ENCODE measurements around the gene RNU5B-1. TPM values are rescaled to one million over a fixed set of nuclear protein-coding genes. Genes with fewer than 3 reads are reported as not detected.
"Not testable (repeated sequence)": the region's sequence is repeated elsewhere in the genome, so short reads cannot be mapped to it uniquely, and the experiment has no call there.

Gene RNU5B-1
- total and polyA plus RNA-seq, 2 experiments from 2014 or later = not detected

DNA sequence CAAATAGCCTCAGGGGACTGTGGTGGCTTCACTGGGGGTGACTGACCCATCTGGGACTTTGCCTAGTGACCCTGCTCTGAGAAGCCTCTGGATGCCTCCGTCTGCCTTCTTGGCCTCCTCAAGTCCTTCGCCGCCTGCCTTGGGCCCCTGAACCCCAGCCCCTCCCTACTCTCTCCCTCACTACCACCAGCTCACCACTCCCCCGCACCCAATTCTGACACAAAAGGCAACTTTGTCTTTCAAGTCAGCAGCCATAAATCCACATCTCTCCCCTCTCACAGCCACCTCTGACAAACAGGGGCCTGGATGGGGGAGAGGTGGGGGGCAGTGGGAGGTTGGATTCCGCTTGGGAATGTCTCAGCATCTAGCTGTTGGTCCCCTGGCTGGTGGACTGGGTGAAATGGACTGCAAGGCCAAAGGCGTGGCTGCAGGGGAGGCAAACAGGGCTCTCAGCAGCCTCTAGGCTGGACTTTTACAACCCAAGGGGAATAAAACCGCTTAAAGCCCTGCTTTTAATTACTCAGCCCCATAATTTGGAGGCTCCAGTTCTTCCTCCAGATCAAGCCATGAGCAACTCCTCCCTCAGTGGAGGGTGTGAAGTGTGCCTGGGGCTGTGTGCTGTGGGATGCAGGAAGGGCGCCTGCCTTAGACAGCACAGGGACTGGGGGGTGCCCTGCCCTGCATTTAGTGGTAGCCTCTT lies 39.9 kb downstream of the RNU5B-1 start:
- Histone ChIP-seq H2AFZ (no peak overlapping the region), H3K4me2 (no peak overlapping the region), H3K27me3 (no peaks in the 10 kb centered on the region), H4K20me1 (ENCODE audit: insufficient read depth, poor library complexity, severe bottlenecking) (no peaks in the 10 kb centered on the region), H3K4me1 (ENCODE audit: insufficient read depth) (peaks cover 17% of the 10 kb centered on the region), H3K9me3 (ENCODE audit: low read depth) (no peaks in the 10 kb centered on the region), H3K9me2 (replicated peaks; ENCODE audit: insufficient read depth) (no peaks in the 10 kb centered on the region), H3K36me3 (replicated peaks; ENCODE audit: insufficient read depth, low read depth) (no peaks in the 10 kb centered on the region), H3K79me2 (peaks cover 4% of the 10 kb centered on the region), H3K4me3 (no peak overlapping the region), H3K27ac (no peak overlapping the region)
- TF ChIP-seq EZH2 (IDR thresholded peaks at IDR 0.05; ENCODE audit: borderline replicate concordance) (no peak), EZH2phosphoT487 (IDR thresholded peaks at IDR 0.05; ENCODE audit: low read depth, severe bottlenecking, unreplicated experiment) (no peak)
- TF ChIP-seq, protein P1, sequence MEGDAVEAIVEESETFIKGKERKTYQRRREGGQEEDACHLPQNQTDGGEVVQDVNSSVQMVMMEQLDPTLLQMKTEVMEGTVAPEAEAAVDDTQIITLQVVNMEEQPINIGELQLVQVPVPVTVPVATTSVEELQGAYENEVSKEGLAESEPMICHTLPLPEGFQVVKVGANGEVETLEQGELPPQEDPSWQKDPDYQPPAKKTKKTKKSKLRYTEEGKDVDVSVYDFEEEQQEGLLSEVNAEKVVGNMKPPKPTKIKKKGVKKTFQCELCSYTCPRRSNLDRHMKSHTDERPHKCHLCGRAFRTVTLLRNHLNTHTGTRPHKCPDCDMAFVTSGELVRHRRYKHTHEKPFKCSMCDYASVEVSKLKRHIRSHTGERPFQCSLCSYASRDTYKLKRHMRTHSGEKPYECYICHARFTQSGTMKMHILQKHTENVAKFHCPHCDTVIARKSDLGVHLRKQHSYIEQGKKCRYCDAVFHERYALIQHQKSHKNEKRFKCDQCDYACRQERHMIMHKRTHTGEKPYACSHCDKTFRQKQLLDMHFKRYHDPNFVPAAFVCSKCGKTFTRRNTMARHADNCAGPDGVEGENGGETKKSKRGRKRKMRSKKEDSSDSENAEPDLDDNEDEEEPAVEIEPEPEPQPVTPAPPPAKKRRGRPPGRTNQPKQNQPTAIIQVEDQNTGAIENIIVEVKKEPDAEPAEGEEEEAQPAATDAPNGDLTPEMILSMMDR (IDR thresholded peaks at IDR 0.05; ENCODE audit: poor library complexity) = no peak
- WGBS (ENCODE audit: low lambda C conversion rate, missing lambda C conversion rate) = 79% methylated on average over 8 of the region's 8 CpGs
- no peak for DNase-seq (ENCODE audit: low spot score)

DNA sequence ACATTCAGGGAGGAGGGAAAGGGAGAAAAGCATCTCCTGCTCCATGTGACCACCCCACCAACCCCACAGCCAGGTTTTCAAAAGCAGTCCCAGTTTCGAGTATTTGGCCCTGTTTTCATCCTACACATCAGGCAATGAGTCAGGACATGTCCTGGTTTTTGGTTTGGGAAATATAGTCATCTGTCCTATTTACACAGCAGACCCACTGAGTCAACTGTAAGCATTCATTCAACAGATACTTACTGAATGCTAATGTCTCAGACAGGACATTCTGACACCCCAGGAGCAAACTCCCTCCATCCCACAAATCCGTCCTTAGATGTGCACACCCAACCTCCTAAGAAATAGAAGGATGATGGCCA lies 40.4 kb downstream of the RNU5B-1 start:
- peaks cover 14% of the 10 kb centered on the region for H3K4me1 ChIP-seq (ENCODE audit: insufficient read depth)
- TF ChIP-seq, protein P1 (IDR thresholded peaks at IDR 0.05; ENCODE audit: poor library complexity) = no peak
- TF ChIP-seq EZH2 (IDR thresholded peaks at IDR 0.05; ENCODE audit: borderline replicate concordance) (no peak), EZH2phosphoT487 (IDR thresholded peaks at IDR 0.05; ENCODE audit: low read depth, severe bottlenecking, unreplicated experiment) (no peak)
- H3K4me2 ChIP-seq = no peak overlapping the region
- H3K79me2 ChIP-seq = peaks cover 4% of the 10 kb centered on the region
- H3K27ac ChIP-seq = no peak overlapping the region
- no peaks in the 10 kb centered on the region for H4K20me1 ChIP-seq (ENCODE audit: insufficient read depth, poor library complexity, severe bottlenecking)
- WGBS (ENCODE audit: low lambda C conversion rate, missing lambda C conversion rate) = 79% methylated on average over 2 of the region's 2 CpGs
- no peak overlapping the region for H3K4me3 ChIP-seq
- H2AFZ ChIP-seq = no peak overlapping the region
- H3K9me3 ChIP-seq (ENCODE audit: low read depth) = no peaks in the 10 kb centered on the region
- H3K36me3 ChIP-seq (replicated peaks; ENCODE audit: insufficient read depth, low read depth) = no peaks in the 10 kb centered on the region
- DNase-seq (ENCODE audit: low spot score) = no peak
- no peaks in the 10 kb centered on the region for H3K9me2 ChIP-seq (replicated peaks; ENCODE audit: insufficient read depth)
- H3K27me3 ChIP-seq = no peaks in the 10 kb centered on the region

DNA sequence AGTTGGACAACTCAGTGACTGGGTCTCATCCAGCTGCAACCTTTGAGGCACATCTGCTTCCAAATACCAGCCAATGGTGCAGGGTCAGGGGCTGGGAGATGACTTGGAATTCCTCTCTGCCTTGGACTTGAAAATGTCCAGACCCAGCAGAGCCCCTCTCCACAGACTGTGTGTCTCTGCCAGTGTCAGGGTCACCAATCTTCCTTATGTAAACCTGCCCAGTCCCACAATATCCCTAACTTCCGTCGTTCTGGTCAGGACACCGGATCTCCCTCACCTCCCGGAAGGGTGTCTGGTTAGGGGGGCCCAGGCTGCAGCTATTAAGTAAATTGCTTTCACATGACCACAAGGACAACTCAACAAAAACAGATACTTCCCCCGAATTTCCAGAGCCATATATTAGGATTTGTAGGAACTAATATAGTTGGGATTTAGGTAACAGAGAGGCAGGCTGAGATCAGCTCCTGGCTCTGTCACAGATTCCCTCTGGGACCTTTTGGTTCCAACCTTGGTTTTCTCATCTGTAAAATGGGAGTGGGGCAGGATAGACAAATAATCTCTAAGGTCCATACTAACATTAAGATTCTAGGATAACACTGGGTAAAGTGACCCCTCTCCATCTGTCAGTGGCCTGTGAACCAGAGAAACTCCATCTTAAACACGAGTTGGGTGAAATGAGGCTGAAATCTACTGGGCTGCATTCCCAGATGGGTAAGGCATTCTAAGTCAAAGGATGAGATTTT lies 42.5 kb downstream of the RNU5B-1 start:
- Histone ChIP-seq H3K9me2 (replicated peaks; ENCODE audit: insufficient read depth) (no peaks in the 10 kb centered on the region), H3K4me2 (peak overlapping the region; percentile 10), H3K27ac (peak overlapping the region; percentile 48), H3K4me1 (ENCODE audit: insufficient read depth) (peaks cover 5% of the 10 kb centered on the region), H3K4me3 (no peak overlapping the region), H3K9me3 (ENCODE audit: low read depth) (no peaks in the 10 kb centered on the region), H3K27me3 (no peaks in the 10 kb centered on the region), H2AFZ (no peak overlapping the region), H3K36me3 (replicated peaks; ENCODE audit: insufficient read depth, low read depth) (no peaks in the 10 kb centered on the region), H4K20me1 (ENCODE audit: insufficient read depth, poor library complexity, severe bottlenecking) (no peaks in the 10 kb centered on the region), H3K79me2 (peaks cover 4% of the 10 kb centered on the region)
- 59% methylated on average over 6 of the region's 6 CpGs for WGBS (ENCODE audit: low lambda C conversion rate, missing lambda C conversion rate)
- TF ChIP-seq EZH2phosphoT487 (IDR thresholded peaks at IDR 0.05; ENCODE audit: low read depth, severe bottlenecking, unreplicated experiment) = no peak
- TF ChIP-seq, protein P1 (IDR thresholded peaks at IDR 0.05; ENCODE audit: poor library complexity) = no peak
- no peak for TF ChIP-seq EZH2 (IDR thresholded peaks at IDR 0.05; ENCODE audit: borderline replicate concordance)
- DNase-seq (ENCODE audit: low spot score) = no peak

DNA sequence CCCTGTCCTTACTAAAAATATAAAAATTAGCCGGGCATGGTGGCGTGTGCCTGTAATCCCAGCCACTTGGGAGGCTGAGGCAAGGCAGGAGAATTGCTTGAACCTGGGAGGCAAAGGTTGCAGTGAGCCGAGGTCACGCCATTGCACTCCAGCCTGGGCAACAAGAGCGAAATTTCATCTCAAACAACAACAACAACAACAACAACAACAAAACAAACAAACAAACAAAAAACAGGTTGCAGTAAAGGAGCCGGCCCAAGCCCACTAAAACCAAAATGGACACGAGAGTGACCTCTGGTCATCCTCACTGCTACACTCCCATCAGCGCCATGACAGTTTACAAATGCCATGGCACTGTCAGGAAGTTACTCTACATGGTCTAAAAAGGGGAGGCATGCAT lies 43.3 kb downstream of the RNU5B-1 start:
- not testable (repeated sequence) for H3K27ac ChIP-seq; H3K4me3 ChIP-seq; H3K27me3 ChIP-seq; H3K4me2 ChIP-seq; H3K79me2 ChIP-seq; H3K9me3 ChIP-seq (ENCODE audit: low read depth); H3K36me3 ChIP-seq (replicated peaks; ENCODE audit: insufficient read depth, low read depth); H4K20me1 ChIP-seq (ENCODE audit: insufficient read depth, poor library complexity, severe bottlenecking); H2AFZ ChIP-seq; DNase-seq (ENCODE audit: low spot score); H3K9me2 ChIP-seq (replicated peaks; ENCODE audit: insufficient read depth); H3K4me1 ChIP-seq (ENCODE audit: insufficient read depth)
- WGBS (ENCODE audit: low lambda C conversion rate, missing lambda C conversion rate) = 96% methylated on average over 8 of the region's 8 CpGs
